HG03159 (cell line): ENCODE results near the gene MICOS13.

Experiments used
- ATAC-seq: cut with Tn5 transposase; IDR thresholded peaks from one replicate; pipeline ENCODE4 v1.9.1; 2021; ENCODE audit warnings: mild to moderate bottlenecking, moderate library complexity; ENCODE audit not compliant: unreplicated experiment

The MICOS13 gene, protein sequence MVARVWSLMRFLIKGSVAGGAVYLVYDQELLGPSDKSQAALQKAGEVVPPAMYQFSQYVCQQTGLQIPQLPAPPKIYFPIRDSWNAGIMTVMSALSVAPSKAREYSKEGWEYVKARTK

DNA sequence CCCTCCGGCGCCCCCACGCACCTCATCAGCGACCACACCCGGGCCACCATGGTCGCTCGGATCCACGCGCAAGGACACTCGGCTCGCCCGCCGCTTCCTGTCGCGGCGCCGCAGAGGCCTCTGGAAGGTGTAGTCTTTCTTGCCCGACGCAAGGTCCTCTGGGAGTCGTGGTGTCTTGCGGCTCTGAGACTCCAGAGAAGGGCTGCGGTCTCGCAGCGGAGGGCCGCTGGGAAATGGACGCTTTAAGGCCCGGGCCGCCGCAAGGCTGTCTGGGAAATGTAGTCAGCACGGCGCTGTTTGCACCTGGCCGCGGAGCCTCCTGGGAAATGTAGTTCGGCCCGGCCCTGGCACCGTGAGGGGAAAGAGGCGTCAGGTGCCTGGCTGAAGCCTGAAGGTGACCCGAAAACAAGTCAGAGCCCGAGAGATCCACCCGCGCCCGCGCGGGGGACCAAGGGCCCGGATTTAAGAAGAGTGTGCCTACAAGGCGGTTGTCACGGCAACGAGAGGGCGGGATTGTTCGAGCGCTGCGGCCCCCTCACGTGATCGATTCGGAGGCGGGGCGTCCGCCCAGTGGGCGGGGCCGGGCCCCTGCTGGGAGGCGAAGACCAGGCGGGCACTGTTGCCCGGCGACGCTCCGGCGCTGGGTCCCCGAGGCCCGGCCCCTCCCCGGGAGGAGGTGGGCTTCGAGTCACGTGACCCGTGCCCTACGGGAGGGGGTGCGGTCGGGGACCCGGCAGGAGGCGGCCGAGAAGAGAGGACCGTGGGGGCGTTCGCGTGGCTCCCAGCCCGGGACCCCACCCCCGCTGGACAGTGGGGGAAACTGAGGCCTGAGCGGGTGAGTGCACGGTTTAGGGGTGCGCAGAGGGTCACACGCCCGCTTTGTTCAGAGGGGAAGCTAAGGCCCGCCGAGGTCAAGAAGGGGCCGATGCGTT, at the start of gene MICOS13, which contains the start of gene HSD11B1L:
TSS of gene MICOS13 (minus strand) at position 80 of the 932 bp plus-strand sequence. CDS start at position 50, 30 bp downstream.
TSS of gene HSD11B1L (plus strand) at position 591 of the 932 bp plus-strand sequence. CDS start 3,806 bp downstream, outside the sequence.
- ATAC-seq: peak; percentile 83

DNA sequence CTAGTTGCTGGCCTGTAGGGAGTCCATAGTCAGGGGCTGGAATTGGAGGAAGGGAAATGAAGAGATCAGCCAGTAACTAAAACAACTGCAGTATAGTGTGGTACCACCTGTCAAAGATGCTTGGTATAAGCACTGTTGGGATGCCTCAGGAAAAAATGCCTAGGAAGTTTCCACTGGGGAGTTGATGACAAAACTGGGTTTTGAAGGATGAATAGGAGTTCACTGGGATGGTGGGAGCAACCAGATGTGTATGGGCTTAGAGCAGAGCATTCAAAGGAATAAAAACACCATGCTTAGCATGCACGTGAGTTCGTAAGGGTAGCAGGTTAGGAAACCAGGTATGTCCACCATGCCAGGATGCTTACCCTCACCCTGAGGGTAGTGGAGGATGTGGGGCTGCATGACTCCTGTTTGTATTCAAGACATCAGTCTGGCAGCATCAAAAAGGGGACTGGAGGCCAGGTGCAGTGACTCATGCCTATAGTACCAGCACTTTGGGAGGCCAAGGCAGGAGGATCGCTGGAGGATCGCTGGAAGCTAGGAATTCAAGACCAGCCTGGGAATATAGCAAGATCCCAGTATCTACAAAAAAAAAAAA, 47.2 kb upstream of the MICOS13 start:
- no peak for ATAC-seq

DNA sequence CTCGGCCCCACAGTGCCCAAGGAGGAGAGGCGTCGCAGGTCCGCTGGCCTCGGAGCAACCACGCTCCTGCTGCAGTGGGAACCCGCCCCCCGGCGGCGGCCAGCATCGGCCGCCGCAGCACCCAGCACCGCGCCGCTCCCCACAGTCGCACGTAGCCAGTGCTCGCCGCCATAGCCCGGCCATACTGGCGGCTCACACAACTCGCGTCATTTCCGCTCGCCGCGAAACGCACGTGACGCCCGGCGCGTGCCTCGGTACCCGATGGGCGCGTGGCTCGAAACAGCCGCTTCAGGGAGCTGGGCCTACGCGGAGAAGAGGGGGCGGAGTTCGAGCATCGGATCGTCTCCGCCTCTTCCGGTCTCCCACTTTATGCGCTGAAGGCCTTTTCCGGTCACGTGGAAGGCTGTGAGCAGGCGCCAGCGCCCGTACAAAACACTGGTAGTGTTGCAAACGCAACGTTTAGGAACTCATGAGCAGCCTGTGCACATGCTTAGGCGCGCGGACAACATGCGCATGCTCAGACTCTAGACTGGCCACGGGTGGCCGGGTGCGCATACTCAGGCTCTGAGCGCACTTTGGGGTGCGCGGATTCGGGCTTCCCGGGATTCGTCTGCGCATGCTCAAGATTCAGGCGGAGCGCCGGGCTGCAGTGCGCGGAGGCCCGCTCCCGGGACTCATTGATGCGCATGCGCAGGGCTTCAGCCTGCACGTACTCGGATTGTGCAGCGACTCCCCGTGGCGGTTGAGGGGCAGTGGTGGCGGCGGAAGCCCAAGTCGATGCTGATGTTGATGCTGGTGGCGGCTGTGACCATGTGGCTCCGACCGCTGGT, 39.9 kb upstream of the MICOS13 start, which contains the start of the genes CATSPERD and LONP1:
TSS of gene CATSPERD (plus strand) at position 677 of the 830 bp plus-strand sequence. CDS start at position 778, 101 bp downstream.
TSS of gene LONP1 (minus strand) at position 186 of the 830 bp plus-strand sequence. CDS start at position 172, 14 bp downstream.
- peak; percentile 81 for ATAC-seq

DNA sequence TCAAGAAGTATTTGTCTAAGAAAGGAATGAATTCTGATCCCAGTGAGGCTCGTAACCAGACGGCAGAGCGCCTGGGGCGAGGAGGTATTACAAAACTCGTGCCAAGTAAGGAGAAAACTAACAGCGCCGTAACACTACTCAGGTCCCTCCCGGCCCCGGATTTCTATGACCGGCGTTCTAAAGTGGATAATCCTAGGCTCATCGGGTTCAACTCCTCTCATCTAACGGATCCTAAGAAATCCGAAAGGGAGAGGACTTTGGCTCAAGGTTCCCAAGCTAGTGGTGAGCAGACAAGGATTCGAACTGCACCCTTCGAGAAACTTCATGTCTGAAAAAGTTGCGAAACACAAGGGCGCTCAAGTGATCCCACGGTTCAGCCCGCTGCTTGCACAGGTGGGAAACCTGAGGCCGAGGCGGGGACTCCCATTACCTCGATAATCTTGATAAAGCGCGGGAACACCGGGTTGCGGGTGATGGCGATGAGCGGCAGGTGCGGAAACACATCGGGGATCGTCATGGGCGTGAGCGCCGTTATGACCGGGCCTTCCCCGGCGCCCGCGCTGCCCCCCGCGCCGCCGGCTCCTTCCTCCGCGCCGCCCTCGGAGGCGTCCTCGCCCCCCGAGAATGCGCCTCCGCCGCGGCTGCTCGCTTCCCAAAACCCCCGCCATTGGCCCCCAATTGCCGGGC, 39.1 kb upstream of the MICOS13 start:
- ATAC-seq: peak; percentile 5

DNA sequence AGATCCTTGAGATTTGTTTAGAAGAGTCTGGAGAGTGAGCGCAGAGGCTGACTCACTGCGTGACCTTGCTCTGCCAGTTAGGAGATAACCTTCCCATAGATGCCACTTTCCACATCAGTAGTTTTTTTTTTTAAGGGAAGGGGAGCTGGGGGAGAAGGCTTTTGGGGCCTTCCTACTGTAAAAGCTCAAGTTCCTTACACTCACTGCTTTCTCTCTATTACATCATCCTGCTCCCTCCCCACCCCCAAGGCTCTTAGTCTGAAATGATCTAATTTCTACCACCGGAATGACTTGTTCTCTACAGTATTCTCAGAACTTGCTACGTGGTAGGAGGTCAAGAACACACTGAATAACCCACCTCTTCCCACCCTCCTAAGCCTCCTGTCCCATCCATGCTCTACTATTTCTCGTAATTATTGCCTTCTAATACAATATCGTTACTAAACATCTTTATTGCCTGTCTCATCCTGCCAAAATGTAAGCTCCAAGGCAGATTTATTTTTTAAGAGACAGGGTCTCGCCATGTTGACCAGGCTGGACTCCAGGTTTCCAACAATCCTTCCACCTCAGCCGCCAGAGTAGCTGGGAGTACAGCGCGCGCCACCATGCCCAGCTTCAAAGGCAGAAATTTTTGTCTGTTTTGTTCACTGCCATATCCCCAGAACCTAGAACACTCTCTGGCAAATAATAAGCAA, 38.4 kb upstream of the MICOS13 start:
- no peak for ATAC-seq

DNA sequence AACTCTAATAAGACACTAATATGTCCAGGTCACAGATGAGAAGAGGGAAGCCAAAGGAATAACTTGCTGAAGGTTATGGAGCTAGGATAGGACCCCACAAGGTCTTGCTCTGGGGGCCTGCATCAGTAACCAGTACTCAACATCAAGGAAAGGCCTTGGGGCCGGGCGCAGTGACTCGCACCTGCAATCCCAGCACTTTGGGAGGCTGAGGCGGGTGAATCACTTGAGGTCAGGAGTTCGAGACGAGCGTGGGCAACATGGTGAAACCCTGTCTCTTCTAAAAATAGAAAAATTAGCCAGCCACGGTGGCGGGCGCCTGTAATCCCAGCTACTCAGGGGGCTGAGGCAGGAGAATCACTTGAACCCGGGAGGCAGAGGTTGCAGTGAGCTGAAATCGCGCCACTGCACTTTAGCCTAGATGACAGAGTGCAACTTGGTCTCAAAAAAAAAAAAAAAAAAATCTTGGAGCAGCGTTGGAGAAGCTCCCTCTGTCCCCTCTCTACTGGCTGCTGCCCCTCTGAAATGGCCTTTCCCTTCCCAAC, 37.8 kb upstream of the MICOS13 start:
- no peak for ATAC-seq

DNA sequence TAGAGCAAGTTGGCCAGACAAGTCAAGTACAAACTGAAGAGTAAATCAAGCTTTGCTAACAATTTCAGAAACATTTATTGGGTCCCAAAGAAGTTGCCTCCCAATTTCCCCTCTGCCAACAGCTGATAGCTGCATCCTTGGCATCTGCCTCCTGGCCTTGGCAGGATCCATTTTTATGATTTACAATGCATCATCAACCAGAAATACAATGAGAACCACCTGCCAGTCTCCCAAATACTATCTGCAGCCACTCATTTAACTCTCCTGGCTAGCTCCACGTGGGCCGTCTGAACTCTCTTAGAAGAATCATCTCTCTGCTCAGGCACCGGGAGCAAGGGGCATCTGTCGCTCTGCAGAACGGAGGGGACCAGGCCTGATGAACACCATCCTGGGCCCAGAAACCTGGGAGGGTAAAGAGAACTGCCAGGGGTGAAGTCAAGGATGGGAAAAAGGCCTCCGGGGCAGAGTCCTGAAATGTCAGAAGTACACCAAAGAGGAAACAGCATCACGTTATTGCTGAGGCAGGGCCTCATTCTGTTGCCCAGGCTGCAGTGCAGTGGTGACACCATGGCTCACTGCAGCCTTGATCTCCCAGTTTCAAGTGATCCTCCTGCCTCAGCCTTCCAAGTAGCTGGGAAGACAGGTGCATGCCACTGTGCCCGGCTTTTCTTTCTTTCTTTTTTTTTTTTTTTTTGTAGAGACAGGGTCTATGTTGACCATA, 37.1 kb upstream of the MICOS13 start:
- ATAC-seq: no peak

DNA sequence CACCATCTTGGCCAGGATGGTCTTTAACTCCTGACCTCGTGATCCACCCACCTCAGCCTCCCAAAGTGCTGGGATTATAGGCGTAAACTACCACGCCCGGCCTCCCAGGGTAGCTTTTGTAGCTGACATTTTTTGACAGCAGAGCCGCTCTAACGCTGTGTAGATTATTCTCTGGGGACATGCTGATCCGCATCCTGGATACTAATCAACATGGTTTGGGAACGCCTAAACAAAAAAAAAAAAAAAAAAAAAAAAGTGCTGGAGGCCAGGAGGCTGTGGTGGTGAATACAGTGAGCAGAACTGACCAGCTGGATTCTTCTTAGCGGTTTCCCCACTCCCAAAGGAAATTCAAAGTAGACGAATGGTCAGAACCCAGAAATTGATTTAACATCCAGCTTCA, 34.5 kb upstream of the MICOS13 start:
- ATAC-seq: no peak

DNA sequence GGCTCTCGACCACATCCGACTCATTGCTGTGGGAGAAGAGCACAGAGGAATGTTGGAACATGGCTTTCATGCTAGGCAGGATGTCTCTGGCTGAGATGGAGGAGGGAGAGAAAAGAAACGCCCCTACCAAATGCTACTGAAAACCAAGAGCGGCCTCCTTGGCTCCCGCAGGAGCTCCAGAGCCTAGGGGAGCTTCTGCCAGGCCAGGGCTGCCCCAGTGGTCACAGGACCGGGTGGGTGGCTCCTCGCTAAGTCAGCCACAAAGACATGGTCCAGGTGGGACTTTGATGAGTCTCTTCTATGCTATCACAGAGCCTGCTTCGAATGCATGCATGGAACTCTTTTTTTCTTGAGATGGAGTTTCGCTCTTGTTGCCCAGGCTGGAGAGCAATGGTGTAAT, 32.9 kb upstream of the MICOS13 start:
- no peak for ATAC-seq

DNA sequence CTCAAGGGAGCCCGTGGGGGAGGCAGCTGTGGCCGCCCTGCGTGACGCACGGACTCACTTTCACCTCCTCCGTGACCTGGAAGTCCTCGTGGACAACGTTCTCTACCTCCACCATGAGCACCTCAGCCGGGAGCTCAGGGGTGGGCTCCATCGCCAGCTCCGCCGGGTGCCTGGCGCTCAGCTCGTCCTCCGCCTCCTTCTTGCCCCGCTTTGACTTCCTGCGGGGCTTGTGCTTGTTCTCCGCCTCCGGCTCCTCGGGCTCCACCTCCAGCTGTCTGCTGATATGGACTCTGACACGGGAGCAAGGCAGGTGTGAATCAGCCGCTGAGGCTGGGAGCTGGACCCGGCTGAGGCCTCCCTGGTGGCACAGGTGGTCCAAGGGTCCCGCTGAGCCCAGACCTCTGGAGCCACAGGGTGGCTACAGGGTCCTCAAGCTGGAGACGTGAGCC, 31.4 kb upstream of the MICOS13 start:
- ATAC-seq: no peak

DNA sequence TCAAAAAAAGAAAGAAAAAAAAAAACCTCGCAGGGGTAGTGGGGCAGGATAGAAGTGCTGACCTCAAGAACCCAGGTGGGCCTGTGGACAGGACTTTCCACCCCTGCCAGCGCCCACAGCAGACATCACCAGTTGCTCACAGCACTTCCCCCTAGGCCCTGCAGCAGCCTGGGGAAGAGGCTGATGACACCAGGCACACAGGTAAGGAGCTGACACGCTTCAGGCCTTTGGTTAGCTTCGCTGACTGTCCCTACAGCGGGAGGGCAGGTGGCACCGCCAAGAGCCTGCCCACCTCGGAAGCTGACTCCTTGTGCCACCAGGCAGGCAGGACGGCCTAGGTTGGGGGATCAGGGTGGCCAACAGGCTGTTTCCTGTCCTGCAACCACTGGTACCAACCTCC, 30.7 kb upstream of the MICOS13 start:
- ATAC-seq: no peak

DNA sequence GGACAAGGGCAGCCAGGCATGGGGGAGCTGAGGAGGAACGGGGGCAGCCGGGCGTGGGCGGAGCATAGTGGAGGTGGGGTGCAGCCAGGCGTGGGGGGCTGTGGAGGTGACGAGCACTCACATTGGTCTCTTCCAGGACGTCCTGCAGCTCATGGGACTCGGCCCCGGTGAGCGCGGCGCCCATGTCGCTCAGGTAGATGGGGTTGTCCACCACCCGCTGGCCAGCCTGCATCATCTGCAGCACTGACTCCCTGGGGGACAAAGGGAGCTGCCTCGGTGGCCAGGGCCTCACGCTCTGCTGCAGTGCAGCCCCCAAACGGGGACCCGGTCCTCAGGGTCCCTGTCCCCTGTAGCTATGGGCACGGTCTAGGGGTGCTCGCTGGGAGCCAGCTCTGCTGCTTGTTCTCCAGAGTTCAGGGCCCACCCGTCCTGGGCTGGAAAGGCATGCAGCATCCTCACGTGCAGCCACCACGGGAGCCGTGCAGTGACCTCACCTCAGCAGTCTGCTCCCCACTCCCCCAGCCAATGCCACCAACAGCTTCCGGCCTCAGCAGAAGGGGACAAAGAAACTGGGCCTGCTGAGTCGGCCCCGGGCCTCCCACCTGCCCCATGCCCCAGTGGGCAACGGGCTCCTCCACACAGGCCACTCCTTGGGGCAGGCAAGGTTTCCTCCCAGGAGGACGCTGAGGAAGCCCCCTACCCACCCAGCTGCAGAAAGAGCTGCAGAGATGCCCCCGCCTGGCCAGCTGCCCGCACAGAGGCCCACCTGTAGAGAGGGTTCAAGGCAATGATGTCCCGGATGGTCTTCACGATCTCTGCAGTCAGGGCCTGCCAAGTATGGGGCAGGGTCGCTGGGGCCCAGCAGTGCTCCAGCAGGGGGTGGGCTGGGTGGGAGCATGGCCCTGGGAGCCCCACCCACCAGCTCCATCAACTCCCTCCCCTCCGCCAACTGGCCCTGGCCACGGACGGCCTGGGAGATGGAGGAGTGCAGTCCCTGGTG, 27.6 kb upstream of the MICOS13 start:
- ATAC-seq: no peak

DNA sequence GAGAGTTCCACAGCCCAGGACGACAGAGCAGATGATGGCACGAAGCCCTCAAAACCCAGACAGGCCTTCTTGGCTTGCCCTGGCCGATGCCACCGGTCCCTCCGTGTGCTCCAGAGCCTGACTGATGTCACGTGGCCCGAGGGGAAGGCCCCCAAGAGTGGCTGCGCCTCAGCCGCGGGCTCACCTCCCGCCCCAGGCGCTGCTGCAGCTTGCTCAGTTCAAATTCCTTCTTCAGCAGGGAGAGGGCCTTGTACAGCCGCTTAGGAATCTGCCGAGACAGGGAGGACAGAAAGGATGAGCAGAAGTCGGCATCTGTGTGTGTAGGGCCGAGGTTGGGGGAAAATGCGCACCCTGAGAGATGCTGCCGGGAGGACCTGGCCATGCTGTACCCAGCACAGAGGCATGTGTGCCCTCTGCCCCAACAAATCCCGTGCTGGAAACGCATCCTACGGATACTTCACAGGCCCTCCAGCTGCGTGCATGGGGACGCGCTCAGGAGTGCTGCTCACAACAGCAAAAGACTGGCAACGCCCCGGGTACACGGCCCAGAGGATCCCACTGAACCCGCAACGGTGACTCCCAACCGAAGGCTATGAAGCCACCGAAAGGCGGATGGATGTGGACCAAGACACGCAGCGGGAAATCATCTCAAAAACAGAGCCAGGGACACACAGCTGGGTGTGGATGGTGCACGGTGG, 26.7 kb upstream of the MICOS13 start:
- no peak for ATAC-seq

DNA sequence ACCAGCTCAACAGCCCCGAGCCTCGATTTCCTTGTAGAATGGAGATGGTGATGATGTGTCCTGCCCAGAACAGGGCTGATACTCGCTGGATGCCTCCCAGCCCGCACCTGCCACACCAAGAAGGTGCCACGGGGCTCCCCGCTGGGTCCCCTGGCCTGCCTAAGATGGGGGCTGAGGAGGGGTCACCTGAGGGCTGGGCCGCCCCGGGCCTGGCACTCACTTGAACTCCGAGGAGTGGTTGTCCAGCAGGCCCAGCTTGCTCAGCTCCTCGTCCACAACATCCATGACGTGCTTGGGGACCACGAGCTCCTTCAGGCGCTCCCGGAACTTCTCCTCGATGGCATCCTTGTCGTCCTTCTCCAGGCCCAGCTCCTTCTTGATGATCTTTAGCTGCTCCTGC, 25.2 kb upstream of the MICOS13 start:
- ATAC-seq: no peak

DNA sequence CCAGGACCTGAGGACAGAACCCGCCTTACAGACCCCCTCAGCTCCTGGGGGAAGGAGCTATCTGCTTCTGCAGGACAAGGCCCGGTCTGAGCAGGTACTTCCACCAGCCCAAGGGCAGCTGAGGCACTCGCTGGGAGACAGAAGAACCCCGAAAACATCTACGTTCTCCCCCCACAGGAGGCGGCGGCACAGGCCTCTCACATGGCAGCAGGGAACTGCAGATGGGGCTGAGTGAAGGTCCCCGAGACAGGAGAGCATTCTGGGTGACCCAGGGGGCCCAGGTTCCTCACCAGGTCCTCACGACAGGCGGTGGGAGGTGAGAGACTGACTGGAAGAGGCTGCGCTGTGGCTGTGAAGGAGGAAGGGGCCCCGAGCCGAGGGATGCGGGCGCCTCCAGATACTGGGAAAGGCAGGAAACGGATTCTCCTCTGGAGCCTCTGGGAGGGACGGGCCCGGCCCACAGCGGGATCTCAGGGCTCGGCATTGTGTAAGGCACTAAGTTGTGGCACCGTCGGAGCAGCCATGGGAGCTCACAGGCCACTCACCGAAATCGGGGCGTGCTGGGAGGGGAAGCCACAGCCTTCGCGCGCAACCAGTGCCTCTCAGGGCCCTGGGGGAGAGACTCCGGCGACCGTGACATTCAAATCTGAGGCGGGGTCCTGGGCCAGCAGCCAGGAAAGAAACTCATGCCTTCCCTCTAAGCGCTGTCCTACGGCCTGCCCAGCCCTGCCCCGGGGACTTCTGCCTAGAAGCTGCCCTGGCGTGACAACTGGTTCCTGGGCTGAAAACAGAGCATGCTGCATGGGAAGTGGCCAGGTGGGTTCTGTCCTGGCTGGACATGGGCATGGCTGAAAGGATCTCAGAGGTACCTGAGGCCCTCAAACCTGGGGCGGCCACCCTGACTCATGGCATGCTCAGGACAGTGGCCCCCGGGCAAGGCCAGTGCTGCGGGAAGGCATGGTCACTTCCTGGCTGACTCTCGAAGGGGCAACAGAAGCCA, 23.8 kb upstream of the MICOS13 start:
- ATAC-seq: no peak
